Psoas muscle (tissue), 8 donors: ENCODE data around the gene DHRS3. TPM values are rescaled to one million over a fixed set of nuclear protein-coding genes. Genes with fewer than 3 reads are reported as not detected.

Experiments
- ATAC-seq, 4 donors: fragments of 200-7000 bp; cut with Tn5 transposase; one replicate each; pipeline ENCODE4 v1.9.1; 2020; ENCODE audit warnings: moderate library complexity in 3 of 4, mild to moderate bottlenecking in 2 of 4
- DNase-seq, 2 donors: peaks; one replicate each; pipeline ENCODE4 v3.0.0-alpha.2; 2020
- H3K27ac ChIP-seq: fragments of 200-600 bp; one replicate; pipeline ENCODE4 v1.8.0; 2022
- H3K27me3 ChIP-seq, 3 donors: fragments of 200-600 bp in 1 of 3; one replicate each; pipeline versions ENCODE4 v1.6.1 to v1.8.0; 2013 to 2022; ENCODE audit warnings: low read length in 2 of 3, mild to moderate bottlenecking in 2 of 3, moderate library complexity in 1 of 3; ENCODE audit not compliant: insufficient read depth in 3 of 3
- H3K36me3 ChIP-seq, 2 donors: fragments of 200-600 bp in 1 of 2; one replicate each; pipeline versions ENCODE4 v1.6.1 to v1.8.0; 2013 to 2022; ENCODE audit warnings: low read depth in 1 of 2, mild to moderate bottlenecking in 1 of 2, moderate library complexity in 1 of 2; ENCODE audit not compliant: insufficient read depth in 1 of 2
- H3K4me1 ChIP-seq: fragments of 200-600 bp; one replicate; pipeline ENCODE4 v1.8.0; 2022
- H3K4me3 ChIP-seq: fragments of 200-600 bp; one replicate; pipeline ENCODE4 v1.8.0; 2022; ENCODE audit warnings: mild to moderate bottlenecking
- H3K9me3 ChIP-seq: fragments of 200-600 bp; one replicate; pipeline ENCODE4 v1.8.0; 2022
- WGBS, 3 donors: extraction: QIAGEN DNeasy Blood & Tissue Kit; methylation state at CpG; one replicate each; pipeline versions ENCODE4 v1.1.6 to v1.1.7; 2013; 5-methylcytosine and 5-hydroxymethylcytosine counted together
- intact Hi-C, 2 donors: fragments of 100-400 bp; cut with DNase I; formaldehyde crosslinking; loops; one replicate each; pipeline versions ENCODE4 v1.11.0 to v1.14.2; 2022
- polyA plus RNA-seq, 3 donors: library from polyadenylated mRNA; stranded (reverse); fragments of 200-250 nt; gene quantifications; one replicate each; pipeline ENCODE4 v1.2.3, GENCODE V29; 2013
- total RNA-seq, 4 donors: library from RNA; stranded (reverse); fragmentation: NEBNext Ultra II Directional in 2 of 4; extraction: Animal tissue kit (Norgen Biotek cat#: 25700) in 2 of 4; gene quantifications; one replicate each; pipeline versions ENCODE4 v1.2.1 to v1.2.4, GENCODE V29; 2021 to 2023
- TF ChIP-seq, protein P1 (sequence below): fragments of 200-600 bp; IDR thresholded peaks from one replicate; pipeline ENCODE4 v1.8.0; 2022; ENCODE audit warnings: antibody characterized with exemption
- donor health status: healthy with polysubstance abuse.
- donor health status: DM: no; HTN: no; CAD: no; lungs with moderate emphysema.
- donor health status: Bipolar disorder and iron deficiency.
- donor health status: healthy.
- donor health status: DM: yes; HTN: yes; CAD: no.
- donor health status: DM: no; HTN: no; CAD: no.
- donor health status: DM: no; HTN: no; CAD: no.
- donor health status: DM: yes; HTN: yes; CAD: no.

DHRS3 gene
- total and polyA plus RNA-seq, 7 donors, result 21.7 to 78.7 (median 41.2) TPM

DNA sequence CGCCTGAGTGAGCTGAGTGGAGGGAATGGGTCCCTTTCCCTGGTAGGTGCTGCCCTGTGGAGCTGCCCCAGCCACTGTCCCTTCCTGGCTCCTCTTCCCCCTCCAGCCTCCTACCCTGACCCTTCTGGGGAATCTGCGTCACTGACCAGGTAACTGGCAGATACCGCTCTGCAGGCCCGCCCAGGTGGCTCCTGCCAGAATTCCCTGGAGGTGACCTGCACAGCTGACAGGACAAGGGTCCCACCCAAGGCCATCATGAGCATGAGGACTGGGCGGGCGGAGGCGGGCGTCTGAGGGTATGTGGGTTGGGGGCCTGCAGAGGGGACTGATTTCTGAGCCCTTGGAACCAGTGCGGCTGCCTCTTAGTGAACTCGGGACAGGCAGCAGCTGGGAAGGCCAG lies 32.5 kb downstream of the DHRS3 start:
- Histone ChIP-seq H3K9me3 (no peaks in the 10 kb centered on the region), H3K4me3 (no peak overlapping the region), H3K36me3 (peaks cover 0 to 9% of the 10 kb centered on the region in 2 donors), H3K27ac (peak overlapping the region; percentile 30), H3K27me3 (no peaks in the 10 kb centered on the region), H3K4me1 (peaks cover 21% of the 10 kb centered on the region)
- intact Hi-C loops, result no loop called here
- 94 to 98% (median 95%) methylated on average over 10 of the region's 10 CpGs for WGBS, 3 donors
- ATAC-seq, result no peak
- peak in 1 of 2 donors; percentile 45 for DNase-seq
- TF ChIP-seq, protein P1, sequence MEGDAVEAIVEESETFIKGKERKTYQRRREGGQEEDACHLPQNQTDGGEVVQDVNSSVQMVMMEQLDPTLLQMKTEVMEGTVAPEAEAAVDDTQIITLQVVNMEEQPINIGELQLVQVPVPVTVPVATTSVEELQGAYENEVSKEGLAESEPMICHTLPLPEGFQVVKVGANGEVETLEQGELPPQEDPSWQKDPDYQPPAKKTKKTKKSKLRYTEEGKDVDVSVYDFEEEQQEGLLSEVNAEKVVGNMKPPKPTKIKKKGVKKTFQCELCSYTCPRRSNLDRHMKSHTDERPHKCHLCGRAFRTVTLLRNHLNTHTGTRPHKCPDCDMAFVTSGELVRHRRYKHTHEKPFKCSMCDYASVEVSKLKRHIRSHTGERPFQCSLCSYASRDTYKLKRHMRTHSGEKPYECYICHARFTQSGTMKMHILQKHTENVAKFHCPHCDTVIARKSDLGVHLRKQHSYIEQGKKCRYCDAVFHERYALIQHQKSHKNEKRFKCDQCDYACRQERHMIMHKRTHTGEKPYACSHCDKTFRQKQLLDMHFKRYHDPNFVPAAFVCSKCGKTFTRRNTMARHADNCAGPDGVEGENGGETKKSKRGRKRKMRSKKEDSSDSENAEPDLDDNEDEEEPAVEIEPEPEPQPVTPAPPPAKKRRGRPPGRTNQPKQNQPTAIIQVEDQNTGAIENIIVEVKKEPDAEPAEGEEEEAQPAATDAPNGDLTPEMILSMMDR, result no peak

DNA sequence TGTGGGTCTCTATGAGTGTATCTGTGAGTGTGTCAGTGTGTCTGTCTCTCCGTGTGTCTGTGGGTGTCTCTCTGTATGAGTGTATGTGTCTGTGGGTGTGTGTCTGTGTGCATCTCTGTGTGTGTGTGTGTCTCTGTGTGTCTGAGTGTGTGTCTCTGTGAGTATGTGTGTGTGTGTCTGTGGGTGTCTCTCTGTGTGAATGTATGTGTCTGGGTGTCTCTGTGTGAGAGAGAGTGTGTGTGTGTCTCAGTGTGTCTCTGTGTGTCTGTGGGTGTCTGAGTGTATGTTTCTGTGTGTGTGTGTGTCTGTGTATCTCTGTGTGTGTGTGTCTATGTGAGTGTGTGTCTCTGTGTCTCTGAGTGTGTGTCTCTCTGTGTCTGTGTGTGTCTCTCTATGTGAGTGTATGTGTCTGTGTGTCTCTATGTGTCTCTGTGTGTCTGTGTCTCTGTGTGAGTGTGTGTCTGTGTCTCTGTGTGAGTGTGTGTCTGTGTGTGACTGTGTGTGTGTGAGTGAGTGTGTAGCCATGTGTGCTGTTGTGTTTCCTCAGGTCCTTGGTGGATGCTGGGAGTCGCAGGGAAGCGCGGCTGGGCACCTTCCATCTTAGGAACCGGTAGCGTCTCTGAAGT lies 33.0 kb downstream of the DHRS3 start:
- H3K4me3 ChIP-seq, result no peak overlapping the region
- peak overlapping the region; percentile 30 for H3K27ac ChIP-seq
- WGBS, 3 donors, result 77 to 91% (median 79%) methylated on average over 6 of the region's 6 CpGs
- intact Hi-C loops, result no loop called here
- no peaks in the 10 kb centered on the region for H3K9me3 ChIP-seq
- TF ChIP-seq, protein P1, result no peak
- H3K36me3 ChIP-seq, result peaks cover 0 to 13% of the 10 kb centered on the region in 2 donors
- no peak for DNase-seq
- peaks cover 21% of the 10 kb centered on the region for H3K4me1 ChIP-seq
- no peak for ATAC-seq
- H3K27me3 ChIP-seq, result no peaks in the 10 kb centered on the region

DNA sequence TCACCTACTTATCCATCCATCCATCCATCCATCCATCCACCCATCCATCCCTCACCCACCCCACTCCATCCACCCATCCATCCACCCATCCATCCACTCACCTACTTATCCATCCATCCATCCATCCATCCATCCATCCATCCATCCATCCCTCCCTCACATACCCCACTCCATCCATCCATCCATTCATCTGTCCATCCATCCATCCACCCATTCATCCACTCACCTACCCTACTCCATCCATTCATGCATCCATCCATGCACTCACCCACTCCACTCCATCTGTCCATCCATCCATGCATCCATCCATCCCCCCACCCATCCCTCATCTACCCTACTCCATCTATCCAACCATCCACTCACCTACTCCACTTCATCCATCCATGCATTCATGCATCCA lies 34.5 kb downstream of the DHRS3 start:
- Histone ChIP-seq H3K27me3 (no peaks in the 10 kb centered on the region), H3K9me3 (no peaks in the 10 kb centered on the region), H3K4me3 (no peak overlapping the region), H3K4me1 (peaks cover 21% of the 10 kb centered on the region), H3K27ac (no peak overlapping the region), H3K36me3 (peaks cover 0 to 25% of the 10 kb centered on the region in 2 donors)
- intact Hi-C loops, result no loop called here
- DNase-seq (no peak), ATAC-seq (no peak)
- TF ChIP-seq, protein P1, result no peak

DNA sequence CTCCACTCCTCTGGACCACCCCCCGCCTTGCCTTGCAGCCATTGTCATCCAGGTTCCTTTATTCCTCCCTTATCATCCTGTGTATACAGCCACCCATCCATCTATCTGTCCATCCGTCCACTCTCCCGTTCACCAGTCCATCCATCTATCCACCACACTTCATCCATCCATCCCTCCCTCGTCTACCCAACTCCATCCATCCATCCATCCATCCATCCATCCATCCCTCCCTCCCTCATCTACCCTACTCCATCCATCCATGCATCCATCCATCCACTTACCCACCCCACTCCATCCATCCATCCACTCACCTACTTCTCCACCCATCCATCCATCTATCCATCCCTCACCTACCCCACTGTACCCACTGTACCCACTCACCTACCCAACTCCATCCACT lies 35.4 kb downstream of the DHRS3 start:
- Histone ChIP-seq H3K4me3 (no peak overlapping the region), H3K36me3 (peaks cover 0 to 33% of the 10 kb centered on the region in 2 donors), H3K27ac (peak overlapping the region; percentile 85), H3K4me1 (peaks cover 21% of the 10 kb centered on the region), H3K9me3 (no peaks in the 10 kb centered on the region), H3K27me3 (no peaks in the 10 kb centered on the region)
- 96 to 99% (median 96%) methylated on average over 4 of the region's 4 CpGs for WGBS, 3 donors
- TF ChIP-seq, protein P1, result no peak
- no peak for ATAC-seq
- DNase-seq, result no peak
- intact Hi-C loops, result no loop called here

- intact Hi-C loops, result no loop called here
- 41 to 61% (median 51%) methylated on average over 5 of the region's 5 CpGs for WGBS, 3 donors
- DNase-seq, result no peak
- Histone ChIP-seq H3K4me3 (no peak overlapping the region), H3K27ac (peak overlapping the region; percentile 85), H3K27me3 (no peaks in the 10 kb centered on the region), H3K9me3 (no peaks in the 10 kb centered on the region), H3K4me1 (peaks cover 21% of the 10 kb centered on the region), H3K36me3 (peaks cover 0 to 47% of the 10 kb centered on the region in 2 donors)
- TF ChIP-seq, protein P1, result no peak
- ATAC-seq, result no peak
These were observed 36.8 kb downstream of the DHRS3 start for GRCh38 chr1:12581179-12581578.
